NCI-H2171 treated with DMSO at 0.1 percent for 48 hours (cell line): ENCODE data around the gene ALAD.
"Not testable (repeated sequence)": the region's sequence is repeated elsewhere in the genome, so short reads cannot be mapped to it uniquely, and the experiment has no call there.

Experiments used
- DNase-seq: peaks from one replicate; lab custom pipeline; 2025; lab: John Stamatoyannopoulos, UW

Gene ALAD

DNA sequence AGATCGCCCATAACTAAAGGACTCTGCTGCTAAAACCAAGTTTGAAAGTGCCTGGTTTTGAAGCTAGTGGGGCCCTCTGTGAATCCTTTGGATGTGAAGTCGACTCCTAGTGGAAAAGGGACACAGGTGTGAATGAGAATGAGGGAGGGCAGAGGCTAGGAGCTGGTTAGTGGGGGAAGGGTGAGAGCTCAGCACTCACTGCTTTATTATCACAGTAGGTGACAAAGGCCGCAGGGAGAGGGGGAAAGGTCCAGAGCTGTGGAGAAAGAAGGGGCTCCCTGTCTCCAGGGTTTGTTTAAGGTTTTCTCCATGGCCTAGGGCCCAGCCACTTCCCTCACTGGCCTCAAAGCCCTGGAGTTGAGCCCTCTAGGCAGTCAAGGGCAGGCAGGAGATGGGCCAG is 27.8 kb downstream of the ALAD start:
- no peak for DNase-seq

DNA sequence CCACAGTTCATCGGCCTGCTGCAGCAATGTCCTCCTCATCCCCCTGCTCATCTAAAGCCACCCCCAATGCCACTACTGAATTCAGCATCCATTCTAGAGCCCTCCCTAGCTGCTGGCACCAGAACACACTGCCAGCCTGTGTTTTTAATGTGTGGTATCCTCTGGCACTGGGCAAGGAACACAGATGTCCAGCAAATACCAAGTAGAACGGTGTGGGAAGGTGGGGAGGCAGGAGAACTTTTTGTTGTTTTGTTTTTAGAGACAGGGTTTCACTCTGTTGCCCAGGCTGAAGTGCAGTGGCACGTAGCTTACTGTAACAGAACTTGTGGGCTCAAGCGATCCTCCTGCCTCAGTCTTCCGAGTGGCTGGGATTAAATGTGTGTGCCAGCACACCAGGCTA is 29.0 kb downstream of the ALAD start:
- DNase-seq: no peak

- DNase-seq: no peak
Measured at GRCh38 chr9:113370806-113371325, 30.2 kb downstream of the ALAD start.

- DNase-seq: no peak
Measured at GRCh38 chr9:113369855-113370140, 31.3 kb downstream of the ALAD start.

DNA sequence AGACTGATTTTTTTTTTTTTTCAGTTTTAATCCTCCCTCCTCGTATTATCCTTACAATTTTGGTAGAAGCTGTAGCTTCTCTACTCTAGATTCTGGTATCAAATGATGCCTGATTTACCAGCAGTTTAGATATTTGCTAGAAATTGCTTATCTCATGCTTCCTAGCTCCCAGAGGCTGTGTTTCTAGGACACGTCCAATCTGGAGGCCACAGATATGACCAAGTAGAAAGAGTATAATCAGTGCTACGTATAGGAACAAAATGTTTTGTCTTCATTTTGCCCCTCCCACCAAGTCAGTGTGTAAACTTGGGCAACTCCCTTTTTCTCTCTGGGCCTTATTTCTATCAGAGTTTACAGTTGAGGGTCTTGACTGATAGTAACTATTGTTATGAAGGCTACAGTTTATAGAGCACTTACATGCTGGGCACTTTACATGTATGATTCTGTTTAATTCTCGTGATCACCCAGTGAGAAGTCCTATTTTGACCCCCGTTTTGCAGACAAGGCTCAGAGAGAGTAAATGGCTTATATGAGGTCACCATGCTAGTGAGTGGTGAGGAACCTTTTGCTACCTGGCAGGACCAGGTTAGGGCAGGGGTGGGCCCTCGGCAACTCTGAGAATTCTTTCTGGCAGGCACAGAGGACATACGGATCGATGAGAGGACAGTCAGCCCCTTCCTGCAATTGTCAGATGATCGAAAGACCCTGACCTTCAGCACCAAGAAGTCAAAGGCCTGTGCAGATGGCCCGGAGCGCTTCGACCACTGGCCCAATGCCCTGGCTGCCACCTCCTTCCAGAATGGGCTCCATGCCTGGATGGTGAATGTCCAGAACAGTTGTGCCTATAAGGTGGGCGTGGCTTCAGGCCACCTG is 31.9 kb downstream of the ALAD start:
- no peak for DNase-seq

- DNase-seq: no peak
Measured at GRCh38 chr9:113368348-113368981, 32.6 kb downstream of the ALAD start.

DNA sequence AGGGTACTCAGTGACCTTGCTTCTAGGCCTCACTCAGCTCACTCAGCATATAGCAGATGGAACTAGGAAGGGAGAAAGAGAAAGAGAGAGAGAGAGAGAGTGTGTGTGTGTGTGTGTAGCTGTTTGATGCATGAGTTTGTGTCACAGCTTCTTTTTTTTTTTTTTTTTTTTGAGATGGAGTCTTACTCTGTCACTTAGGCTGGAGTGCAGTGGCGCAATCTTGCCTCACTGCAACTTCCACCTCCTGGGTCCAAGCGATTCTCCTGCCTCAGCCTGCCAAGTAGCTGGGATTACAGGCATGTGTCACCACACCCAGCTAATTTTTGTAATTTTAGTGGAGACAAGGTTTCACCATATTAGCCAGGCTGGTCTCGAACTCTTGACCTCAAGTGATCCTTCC is 35.4 kb downstream of the ALAD start:
- not testable (repeated sequence) for DNase-seq

DNA sequence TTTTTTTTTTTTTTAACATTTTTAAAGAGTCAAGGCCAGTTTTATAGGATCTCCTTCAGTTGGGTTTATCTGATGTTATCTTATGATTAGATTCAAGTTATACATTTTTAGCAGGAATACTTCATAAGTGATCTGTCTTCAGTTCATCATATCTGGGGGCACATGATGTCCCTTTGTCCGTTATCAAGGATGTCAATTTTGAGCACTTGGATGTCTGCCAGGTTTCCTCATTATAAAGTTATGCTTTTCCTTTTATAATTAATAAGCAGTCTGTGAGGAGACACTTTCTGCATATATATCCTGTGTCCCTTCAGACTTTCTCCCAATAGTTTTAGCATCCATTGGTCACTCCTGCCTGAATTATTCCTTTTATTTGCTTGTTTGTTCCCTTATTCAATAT is 36.1 kb downstream of the ALAD start:
- no peak for DNase-seq

DNA sequence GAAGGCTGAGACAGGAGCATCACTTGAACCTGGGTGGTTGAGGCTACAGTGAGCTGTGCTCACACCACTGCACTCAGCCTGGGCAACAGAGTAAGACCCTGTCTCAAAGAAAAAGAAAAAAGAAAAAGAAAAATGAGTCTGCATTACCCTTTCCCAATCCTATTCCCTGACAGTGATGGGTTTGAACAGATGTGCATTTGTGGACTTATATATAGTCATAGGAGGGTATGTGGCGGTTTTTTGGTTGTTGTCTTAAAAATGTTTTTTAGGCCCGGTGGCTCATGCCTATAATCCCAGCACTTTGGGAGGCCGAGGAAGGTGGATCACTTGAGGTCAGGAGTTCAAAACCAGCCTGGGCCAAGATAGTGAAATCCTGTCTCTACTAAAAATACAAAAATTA is 37.7 kb downstream of the ALAD start:
- DNase-seq: no peak

DNA sequence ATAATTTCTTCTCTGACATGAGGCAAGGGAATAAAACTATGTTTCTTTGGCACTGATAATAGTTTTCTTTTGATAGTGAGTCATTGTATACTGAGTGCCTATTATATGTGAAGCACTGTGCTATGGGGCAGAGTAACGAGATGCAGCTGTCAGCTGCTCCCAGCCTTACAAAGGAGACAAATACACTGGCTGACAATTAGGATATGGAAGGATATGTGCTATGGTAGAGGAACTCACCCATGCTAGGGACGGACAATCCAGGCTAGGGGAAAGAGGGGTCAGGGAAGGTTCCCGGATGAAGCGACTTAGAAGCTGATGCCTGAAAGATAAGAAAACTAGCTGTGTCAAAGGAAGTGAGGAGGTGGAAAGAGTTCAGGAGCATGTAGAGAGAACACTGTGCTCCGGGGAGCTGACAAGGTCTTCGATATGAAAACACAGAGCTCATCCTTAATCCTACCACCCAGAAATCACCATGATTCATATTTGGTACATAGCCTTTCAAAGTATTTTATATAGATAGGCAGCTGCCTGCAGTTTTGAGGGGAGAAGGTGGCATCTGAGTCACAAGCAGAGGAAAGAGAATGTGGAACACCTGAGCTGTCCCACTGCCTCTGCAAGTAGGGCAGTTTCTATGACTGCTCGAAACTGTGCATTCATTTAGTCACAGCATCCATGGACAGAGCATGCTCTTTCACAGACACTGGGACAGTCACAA is 39.6 kb downstream of the ALAD start:
- DNase-seq: no peak

DNA sequence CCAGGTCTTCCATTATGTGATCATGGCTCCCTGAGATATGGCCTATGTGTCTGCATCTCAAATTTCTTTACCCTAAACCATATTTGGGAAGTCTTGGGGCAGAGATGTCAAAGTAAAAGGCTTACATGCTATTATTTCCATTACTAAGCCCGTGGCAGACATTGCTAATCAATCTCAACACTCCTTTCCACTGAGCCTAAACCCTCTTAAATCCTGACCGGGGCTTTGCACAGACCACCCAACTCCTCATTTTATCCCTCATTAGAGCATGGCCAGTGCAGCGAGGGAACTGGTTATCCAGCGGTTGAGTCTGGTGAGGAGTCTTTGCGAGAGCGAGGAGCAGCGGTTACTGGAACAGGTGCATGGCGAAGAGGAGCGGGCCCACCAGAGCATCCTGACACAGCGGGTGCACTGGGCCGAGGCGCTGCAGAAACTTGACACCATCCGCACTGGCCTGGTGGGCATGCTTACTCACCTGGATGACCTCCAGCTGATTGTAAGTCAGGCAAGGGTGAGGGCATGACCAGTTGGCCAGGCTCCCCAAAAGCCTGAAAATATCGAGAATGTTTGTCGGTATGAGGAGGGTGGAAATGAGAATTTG is 40.7 kb downstream of the ALAD start:
- DNase-seq: no peak

- DNase-seq: no peak
Measured at GRCh38 chr9:113359385-113359784, 41.7 kb downstream of the ALAD start.

DNA sequence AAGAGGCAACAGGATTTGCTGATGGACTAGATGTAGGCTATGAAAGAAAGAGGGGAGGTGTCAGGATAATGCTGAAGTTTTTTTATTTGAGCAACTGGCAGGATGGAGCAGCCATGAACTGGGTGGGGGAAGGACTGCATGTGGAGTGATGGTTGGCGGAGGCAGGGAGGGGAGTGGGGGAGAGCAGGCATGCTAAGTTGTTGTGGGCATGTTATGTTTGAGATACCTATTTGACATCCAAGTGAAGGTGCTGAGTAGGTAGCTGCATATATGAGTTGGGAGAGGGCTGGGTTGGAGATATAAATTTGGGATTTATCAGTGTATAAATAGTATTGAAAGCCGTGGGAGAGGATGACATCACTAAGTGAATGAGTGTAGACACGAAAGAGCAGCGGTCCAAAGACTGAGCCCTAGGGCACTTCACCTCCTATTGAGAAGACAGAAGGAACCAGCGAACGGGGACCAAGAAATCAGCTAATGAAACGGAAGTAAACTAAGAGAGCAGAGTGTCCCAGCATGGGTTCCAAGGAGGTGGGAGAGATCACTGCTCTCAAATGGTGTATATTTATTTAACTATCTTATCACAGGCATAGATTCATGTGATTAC is 44.3 kb downstream of the ALAD start:
- DNase-seq: no peak

GRCh38 chr9:113355040-113355596 is 46.0 kb downstream of the ALAD start:
- no peak for DNase-seq

- DNase-seq: no peak
Measured at GRCh38 chr9:113352411-113352810, 48.7 kb downstream of the ALAD start.

GRCh38 chr9:113352006-113352405 is 49.1 kb downstream of the ALAD start:
- DNase-seq: no peak

- DNase-seq: no peak
Measured at GRCh38 chr9:113350937-113351336, 50.1 kb downstream of the ALAD start.

GRCh38 chr9:113350107-113350661 is 50.9 kb downstream of the ALAD start:
- DNase-seq: no peak

- peak; percentile 40 for DNase-seq
Measured at GRCh38 chr9:113349445-113350094, 51.5 kb downstream of the ALAD start, which contains the start of gene BSPRY. Gene BSPRY, plus strand, starts transcription at chr9:113349541. Its CDS starts 39 bp downstream, at chr9:113349580.

DNA sequence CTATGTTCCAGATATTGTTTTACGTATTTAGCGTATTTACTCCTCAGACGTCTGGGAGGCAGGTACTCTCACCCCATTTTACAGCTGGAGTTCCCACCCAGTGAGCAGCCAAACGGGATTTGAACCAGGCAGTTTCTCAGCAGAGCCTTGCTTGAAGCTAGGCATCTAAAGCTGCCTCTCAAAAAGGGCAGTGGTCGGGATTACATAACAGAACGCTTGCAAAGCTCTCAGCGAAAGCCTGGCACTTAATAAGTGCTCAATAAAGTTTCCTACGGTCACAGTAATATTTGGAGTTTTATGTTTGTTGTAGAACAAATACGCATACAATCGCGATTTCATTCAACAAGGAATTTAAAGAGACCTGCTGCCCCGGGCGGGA is 52.0 kb downstream of the ALAD start:
- peak; percentile 41 for DNase-seq

GRCh38 chr9:113348437-113348836 is 52.6 kb downstream of the ALAD start:
- no peak for DNase-seq
